Activated B cell treated with CpG ODN at 0.5 μM for 24 hours (primary cell): ENCODE measurements around the gene ADM. TPM values are rescaled to one million over a fixed set of nuclear protein-coding genes. Genes with fewer than 3 reads are reported as not detected.

Experiments used
- ATAC-seq: fragments of 200-7000 bp; cut with Tn5 transposase; one replicate; pipeline ENCODE4 v1.10.0; 2021; ENCODE audit warnings: low read depth, mild to moderate bottlenecking, moderate library complexity
- CTCF ChIA-PET: fragments of 350-600 bp; sonication (Branson Sonifier 250); formaldehyde crosslinking; loops from one replicate; lab custom pipeline; 2021; ENCODE audit warnings: antibody characterized with exemption; lab: Charles Lee
- POLR2A ChIA-PET: fragments of 350-600 bp; sonication (Branson Sonifier 250); formaldehyde crosslinking; loops from one replicate; lab custom pipeline; 2021; ENCODE audit warnings: antibody characterized with exemption; lab: Charles Lee
- DNase-seq: peaks from one replicate; pipeline ENCODE4 v3.0.0; 2022
- H3K27ac Mint-ChIP-seq: one replicate; pipeline ENCODE4 v1.8.0; 2020; ENCODE audit warnings: mixed read lengths
- H3K27me3 Mint-ChIP-seq: one replicate; pipeline ENCODE4 v1.8.0; 2021; ENCODE audit warnings: mixed read lengths
- H3K36me3 Mint-ChIP-seq: one replicate; pipeline ENCODE4 v1.8.0; 2021; ENCODE audit warnings: low read depth, mixed read lengths
- H3K4me1 Mint-ChIP-seq: one replicate; pipeline ENCODE4 v1.8.0; 2021; ENCODE audit warnings: mixed read lengths
- H3K4me3 Mint-ChIP-seq: one replicate; pipeline ENCODE4 v1.8.0; 2020; ENCODE audit warnings: mild to moderate bottlenecking, mixed read lengths
- H3K9me3 Mint-ChIP-seq: one replicate; pipeline ENCODE4 v1.8.0; 2020; ENCODE audit warnings: mixed read lengths
- intact Hi-C: fragments of 100-400 bp; cut with micrococcal nuclease; formaldehyde crosslinking; loops from one replicate; pipeline ENCODE4 v1.15.1; 2024
- total RNA-seq: library from RNA; stranded (reverse); gene quantifications from 2 replicates; pipeline ENCODE4 v1.2.3, GENCODE V29; 2022
- TF ChIP-seq, protein P1 (sequence below): fragments of 200-600 bp; IDR thresholded peaks from one replicate; pipeline ENCODE4 v1.8.0; 2022; ENCODE audit warnings: antibody characterized with exemption, mild to moderate bottlenecking

Gene ADM
- total RNA-seq, 1 donor from 2014 or later: 1.2 TPM

DNA sequence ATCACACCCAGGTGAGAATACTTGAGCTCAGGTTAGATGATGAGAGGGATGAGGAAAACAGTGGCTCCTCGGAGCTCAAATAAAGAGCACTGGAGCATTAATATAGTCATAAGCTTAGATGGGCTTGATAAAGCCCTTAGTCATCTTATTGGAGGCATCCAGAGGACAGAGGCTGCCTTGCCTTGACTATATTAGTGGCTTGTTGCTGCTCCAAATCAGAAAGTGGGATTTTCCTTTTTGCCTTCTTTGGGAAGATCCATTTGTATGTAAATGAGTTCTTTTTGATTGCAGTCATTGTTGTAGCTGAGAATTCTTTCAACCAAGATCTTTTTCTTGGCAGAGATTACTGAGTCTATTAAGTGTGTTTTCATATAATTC lies 18.9 kb downstream of the ADM start:
- H3K4me3 Mint-ChIP-seq: no peak overlapping the region
- H3K27me3 Mint-ChIP-seq: peaks cover 17% of the 10 kb centered on the region
- TF ChIP-seq, protein P1, sequence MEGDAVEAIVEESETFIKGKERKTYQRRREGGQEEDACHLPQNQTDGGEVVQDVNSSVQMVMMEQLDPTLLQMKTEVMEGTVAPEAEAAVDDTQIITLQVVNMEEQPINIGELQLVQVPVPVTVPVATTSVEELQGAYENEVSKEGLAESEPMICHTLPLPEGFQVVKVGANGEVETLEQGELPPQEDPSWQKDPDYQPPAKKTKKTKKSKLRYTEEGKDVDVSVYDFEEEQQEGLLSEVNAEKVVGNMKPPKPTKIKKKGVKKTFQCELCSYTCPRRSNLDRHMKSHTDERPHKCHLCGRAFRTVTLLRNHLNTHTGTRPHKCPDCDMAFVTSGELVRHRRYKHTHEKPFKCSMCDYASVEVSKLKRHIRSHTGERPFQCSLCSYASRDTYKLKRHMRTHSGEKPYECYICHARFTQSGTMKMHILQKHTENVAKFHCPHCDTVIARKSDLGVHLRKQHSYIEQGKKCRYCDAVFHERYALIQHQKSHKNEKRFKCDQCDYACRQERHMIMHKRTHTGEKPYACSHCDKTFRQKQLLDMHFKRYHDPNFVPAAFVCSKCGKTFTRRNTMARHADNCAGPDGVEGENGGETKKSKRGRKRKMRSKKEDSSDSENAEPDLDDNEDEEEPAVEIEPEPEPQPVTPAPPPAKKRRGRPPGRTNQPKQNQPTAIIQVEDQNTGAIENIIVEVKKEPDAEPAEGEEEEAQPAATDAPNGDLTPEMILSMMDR: no peak
- no peak overlapping the region for H3K27ac Mint-ChIP-seq
- ChIA-PET POLR2A (no interaction called here), CTCF (interaction anchor here (0.7 to 3.1 kb wide), 12 partner anchors 9 to 1308 kb away, joined by 3 to 26 read pairs (median 6); partner anchors contain the start of gene ADM)
- no peak for DNase-seq
- H3K4me1 Mint-ChIP-seq: peaks cover 8% of the 10 kb centered on the region
- no peaks in the 10 kb centered on the region for H3K36me3 Mint-ChIP-seq
- intact Hi-C loops: loop anchor here (1.0 to 5.0 kb wide), 8 partner anchors 15 to 1306 kb away; no protein-coding TSS in a partner anchor
- no peaks in the 10 kb centered on the region for H3K9me3 Mint-ChIP-seq
- ATAC-seq: no peak

DNA sequence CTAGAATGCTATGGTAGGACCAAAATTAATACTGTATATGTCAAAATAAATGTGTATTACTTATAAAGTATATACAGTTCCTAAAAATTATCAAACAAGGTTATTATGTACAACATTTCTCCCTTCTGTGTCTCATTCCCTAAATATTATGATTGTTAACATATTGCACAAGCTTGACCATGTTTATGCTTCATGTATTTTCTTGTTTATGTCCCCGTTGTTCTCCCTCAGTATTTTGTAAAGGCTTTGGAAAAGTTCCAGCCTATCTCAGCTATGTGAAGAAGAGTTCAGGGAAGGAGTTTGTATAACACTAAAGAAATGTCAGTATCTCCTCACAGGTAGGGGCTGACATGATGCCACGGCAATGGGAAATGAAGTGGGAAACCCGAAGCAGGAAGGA lies 19.6 kb downstream of the ADM start:
- TF ChIP-seq, protein P1: no peak
- Mint-ChIP-seq H3K36me3 (no peaks in the 10 kb centered on the region), H3K4me1 (peaks cover 8% of the 10 kb centered on the region), H3K4me3 (no peak overlapping the region), H3K27me3 (peaks cover 19% of the 10 kb centered on the region), H3K9me3 (no peaks in the 10 kb centered on the region), H3K27ac (no peak overlapping the region)
- POLR2A ChIA-PET: interaction anchor here (0.8 kb wide), 1 partner anchor 21 kb away, joined by 3 read pairs; no protein-coding TSS in a partner anchor
- intact Hi-C loops: loop anchor here (5.0 kb wide), 3 partner anchors 332 to 1307 kb away; no protein-coding TSS in a partner anchor
- DNase-seq: no peak
- no peak for ATAC-seq
- CTCF ChIA-PET: interaction anchor here (1.1 to 3.1 kb wide), 11 partner anchors 10 to 1309 kb away, joined by 3 to 26 read pairs (median 6); no protein-coding TSS in a partner anchor

DNA sequence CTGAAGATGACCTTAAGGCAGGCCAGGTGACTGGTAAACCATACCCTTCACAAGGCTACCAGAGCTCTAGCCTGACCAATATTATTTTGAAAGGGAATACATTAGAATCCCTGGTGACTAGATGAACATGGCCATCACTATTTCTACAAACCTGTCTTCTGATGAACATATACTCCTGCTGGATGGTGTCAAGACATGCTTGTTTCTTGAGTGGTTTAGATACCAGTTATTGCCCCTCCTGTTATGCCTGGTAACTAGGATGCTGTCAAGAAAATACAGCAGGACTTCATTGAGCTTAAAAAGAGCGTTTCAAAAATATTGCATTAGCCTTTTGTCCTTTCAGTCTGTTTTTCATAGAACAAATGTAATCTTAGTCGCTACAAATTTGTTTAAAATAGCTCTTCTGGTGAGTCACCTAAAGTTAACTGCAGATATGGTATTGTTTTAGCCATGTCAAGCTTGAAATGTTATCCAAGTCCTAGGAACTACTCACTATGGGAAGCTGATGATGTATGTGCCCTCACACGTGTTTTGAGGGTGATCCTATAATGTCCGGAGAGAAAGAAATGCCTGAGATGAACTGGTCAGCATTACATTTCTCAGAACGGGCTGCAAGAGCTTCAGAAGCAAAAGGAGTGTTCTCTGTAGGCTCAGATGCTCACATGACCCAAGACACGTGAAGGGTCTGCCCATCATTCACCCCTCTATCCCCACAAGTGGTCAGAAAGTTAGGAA lies 20.6 kb downstream of the ADM start:
- no peaks in the 10 kb centered on the region for H3K36me3 Mint-ChIP-seq
- intact Hi-C loops: no loop called here
- CTCF ChIA-PET: interaction anchor here (0.9 to 3.1 kb wide), 7 partner anchors 16 to 791 kb away, joined by 3 to 26 read pairs (median 6); no protein-coding TSS in a partner anchor
- peaks cover 5% of the 10 kb centered on the region for H3K4me1 Mint-ChIP-seq
- ATAC-seq (no peak), DNase-seq (no peak)
- H3K27me3 Mint-ChIP-seq: peaks cover 19% of the 10 kb centered on the region
- H3K4me3 Mint-ChIP-seq: no peak overlapping the region
- no peaks in the 10 kb centered on the region for H3K9me3 Mint-ChIP-seq
- H3K27ac Mint-ChIP-seq: no peak overlapping the region
- POLR2A ChIA-PET: interaction anchor here (0.8 kb wide), 1 partner anchor 22 kb away, joined by 3 read pairs; no protein-coding TSS in a partner anchor
- TF ChIP-seq, protein P1: no peak

DNA sequence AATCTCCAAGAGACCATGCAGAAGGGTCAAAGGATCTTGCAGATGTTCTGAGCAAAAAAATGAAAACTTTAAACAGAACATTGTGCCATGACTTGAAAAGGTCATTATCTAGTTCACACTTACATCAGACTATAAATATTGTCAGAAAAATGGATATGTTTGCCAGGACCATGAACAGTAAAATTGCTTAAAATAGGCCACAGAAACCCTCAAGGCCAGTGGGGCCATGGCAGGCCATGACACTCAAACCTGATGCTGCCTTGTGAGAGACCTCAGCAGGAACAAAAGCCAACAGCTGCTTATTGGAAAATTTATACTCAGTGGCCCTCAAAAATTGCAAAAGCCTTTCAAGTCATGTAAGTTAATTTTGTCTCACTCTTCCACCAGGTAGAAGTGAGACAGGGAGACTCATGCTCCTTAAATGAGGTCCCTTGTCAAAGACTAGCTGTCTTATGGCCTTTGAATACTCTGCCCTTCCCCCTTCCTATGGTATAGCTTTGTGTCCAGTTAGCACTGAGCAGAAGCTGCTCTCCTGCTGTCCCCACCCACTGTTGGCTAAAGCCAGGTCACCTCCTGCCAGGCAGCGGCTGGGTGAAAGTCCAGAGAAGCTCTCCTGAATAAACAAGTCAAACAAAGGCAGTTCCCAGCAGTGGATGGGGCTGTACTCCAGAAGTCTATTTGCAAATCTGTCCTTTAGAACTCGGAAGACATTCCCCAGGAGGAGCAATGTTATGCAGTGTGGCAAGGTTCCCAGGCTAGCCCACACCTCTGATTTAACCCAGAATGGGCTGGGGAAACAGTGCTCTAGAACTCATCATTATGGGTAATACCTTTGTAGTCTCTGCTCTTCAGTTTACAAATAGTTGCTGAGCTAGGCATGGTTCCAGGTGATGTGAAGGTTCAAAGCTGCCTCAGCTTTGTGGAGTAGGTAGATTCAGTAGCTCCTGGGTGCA lies 21.4 kb downstream of the ADM start:
- DNase-seq: no peak
- intact Hi-C loops: no loop called here
- ChIA-PET CTCF (interaction anchor here (0.9 to 3.1 kb wide), 5 partner anchors 17 to 567 kb away, joined by 3 to 26 read pairs (median 6); no protein-coding TSS in a partner anchor), POLR2A (no interaction called here)
- H3K9me3 Mint-ChIP-seq: no peaks in the 10 kb centered on the region
- TF ChIP-seq, protein P1: no peak
- ATAC-seq: no peak
- H3K4me1 Mint-ChIP-seq: peaks cover 5% of the 10 kb centered on the region
- H3K4me3 Mint-ChIP-seq: no peak overlapping the region
- H3K27me3 Mint-ChIP-seq: peaks cover 19% of the 10 kb centered on the region
- H3K36me3 Mint-ChIP-seq: no peaks in the 10 kb centered on the region
- H3K27ac Mint-ChIP-seq: no peak overlapping the region
